Esophagus muscularis mucosa (tissue), 4 donors: ENCODE results near the gene UGDH. TPM values are rescaled to one million over a fixed set of nuclear protein-coding genes. Genes with fewer than 3 reads are reported as not detected.

Experiments
- DNase-seq: peaks from one replicate; pipeline ENCODE4 v3.0.0-alpha.2; 2017; ENCODE audit errors: extremely low spot score
- H3K27ac ChIP-seq, 4 donors: fragments of 200-600 bp; sonication (generic); replicated peaks in 1 of 4; 1 replicate in 3 of 4; 2 replicates in 1 of 4; pipeline ENCODE4 v1.5.1; 2016 to 2019; ENCODE audit warnings: mild to moderate bottlenecking in 1 of 4
- H3K27me3 ChIP-seq, 4 donors: fragments of 200-600 bp; sonication (generic); one replicate each; pipeline versions ENCODE4 v1.5.1 to v1.6.0; 2016 to 2019
- H3K36me3 ChIP-seq, 4 donors: fragments of 200-600 bp; sonication (generic); one replicate each; pipeline ENCODE4 v1.5.1; 2016 to 2019
- H3K4me1 ChIP-seq, 4 donors: fragments of 200-600 bp; sonication (generic); one replicate each; pipeline ENCODE4 v1.5.1; 2016 to 2019
- H3K4me3 ChIP-seq, 4 donors: fragments of 200-600 bp; sonication (generic); 1 replicate in 2 of 4; 2 replicates in 2 of 4; pipeline ENCODE4 v1.5.1; 2016 to 2019; ENCODE audit warnings: mild to moderate bottlenecking in 4 of 4, moderate library complexity in 1 of 4
- H3K9me3 ChIP-seq, 4 donors: fragments of 200-600 bp; sonication (generic); 1 replicate in 3 of 4; 2 replicates in 1 of 4; pipeline ENCODE4 v1.5.1; 2016 to 2019
- CTCF ChIP-seq, 3 experiments: fragments of 200-600 bp in 2 of 3; fragments of 450-650 bp in 1 of 3; sonication (generic) in 2 of 3; IDR thresholded peaks; one replicate each; pipeline ENCODE4 v1.5.1; 2017 to 2019; ENCODE audit warnings: antibody characterized with exemption in 3 of 3, mild to moderate bottlenecking in 2 of 3, moderate library complexity in 1 of 3
- EP300 ChIP-seq: sonication (generic); formaldehyde crosslinking; IDR thresholded peaks from one replicate; pipeline ENCODE4 v1.6.1; 2017; ENCODE audit warnings: antibody characterized with exemption
- POLR2A ChIP-seq: fragments of 450-650 bp; IDR thresholded peaks from one replicate; pipeline ENCODE4 v1.6.1; 2017; ENCODE audit warnings: antibody characterized with exemption, moderate library complexity, mild to moderate bottlenecking, low read depth
- POLR2AphosphoS5 ChIP-seq, 2 donors: sonication (generic); formaldehyde crosslinking; IDR thresholded peaks; one replicate each; pipeline ENCODE4 v1.6.1; 2017; ENCODE audit warnings: antibody characterized with exemption in 2 of 2
- WGBS: methylation state at CpG from one replicate; pipeline ENCODE4 v1.1.5; 2018; 5-methylcytosine and 5-hydroxymethylcytosine counted together
- intact Hi-C: fragments of 100-400 bp; cut with DNase I; formaldehyde crosslinking; loops from one replicate; pipeline ENCODE4 v1.15.1; 2023
- total RNA-seq, 4 donors: library from RNA; depleted of rRNA; stranded (reverse); fragments of >200 nt; gene quantifications; one replicate each; pipeline versions ENCODE4 v1.1.0 to v1.2.1, GENCODE V29; 2016

The UGDH gene
- total RNA-seq, 4 donors from 2014 or later = 36.4 to 180 (median 42.1) TPM

GRCh38 chr4:39456946-39457763 lies 70.1 kb downstream of the UGDH start:
- Histone ChIP-seq H3K27ac (peak overlapping the region; percentile 95 to 96 (median 96)), H3K4me3 (peak overlapping the region; percentile 70 to 86 (median 77)), H3K4me1 (peaks cover 24 to 50% (median 42%) of the 10 kb centered on the region in 4 donors), H3K36me3 (peaks cover 45 to 73% (median 56%) of the 10 kb centered on the region in 4 donors), H3K27me3 (no peaks in the 10 kb centered on the region), H3K9me3 (no peaks in the 10 kb centered on the region)
- 68% methylated on average over 10 of the region's 10 CpGs for WGBS
- intact Hi-C loops = loop anchor here (5.0 to 10.0 kb wide), 4 partner anchors 70 to 598 kb away; partner anchors contain the start of genes N4BP2, RFC1, SMIM14 and UGDH
- peak; percentile 1 for DNase-seq
- TF ChIP-seq CTCF (IDR thresholded peaks at IDR 0.05) (no peak), EP300 (no peak), POLR2A (no peak), POLR2AphosphoS5 (IDR thresholded peaks at IDR 0.05) (no peak)

- peaks cover 24 to 50% (median 44%) of the 10 kb centered on the region in 4 donors for H3K4me1 ChIP-seq
- no peaks in the 10 kb centered on the region for H3K27me3 ChIP-seq
- intact Hi-C loops = loop anchor here (5.0 to 10.0 kb wide), 4 partner anchors 72 to 599 kb away; partner anchors contain the start of genes N4BP2, RFC1, SMIM14 and UGDH
- H3K36me3 ChIP-seq = peaks cover 45 to 73% (median 65%) of the 10 kb centered on the region in 4 donors
- H3K4me3 ChIP-seq = no peak overlapping the region
- no peaks in the 10 kb centered on the region for H3K9me3 ChIP-seq
- TF ChIP-seq POLR2A (no peak), CTCF (IDR thresholded peaks at IDR 0.05) (no peak), POLR2AphosphoS5 (IDR thresholded peaks at IDR 0.05) (no peak)
- no peak for DNase-seq
- 89% methylated on average over 6 of the region's 6 CpGs for WGBS
- H3K27ac ChIP-seq = no peak overlapping the region
Measured at GRCh38 chr4:39455486-39455885, 71.8 kb downstream of the UGDH start.

GRCh38 chr4:39453738-39454137 lies 73.5 kb downstream of the UGDH start:
- WGBS = 78% methylated on average over 2 of the region's 2 CpGs
- TF ChIP-seq EP300 (no peak), POLR2A (no peak), POLR2AphosphoS5 (IDR thresholded peaks at IDR 0.05) (no peak)
- DNase-seq = no peak
- Histone ChIP-seq H3K9me3 (no peaks in the 10 kb centered on the region), H3K4me1 (peaks cover 17 to 39% (median 34%) of the 10 kb centered on the region in 4 donors), H3K27ac (no peak overlapping the region), H3K27me3 (no peaks in the 10 kb centered on the region), H3K4me3 (no peak overlapping the region), H3K36me3 (peaks cover 45 to 79% (median 68%) of the 10 kb centered on the region in 4 donors)
- intact Hi-C loops = loop anchor here (10.0 kb wide), 1 partner anchor 601 kb away; the partner anchor contains the start of gene N4BP2

GRCh38 chr4:39452860-39453587 lies 74.2 kb downstream of the UGDH start:
- intact Hi-C loops = loop anchor here (10.0 kb wide), 1 partner anchor 602 kb away; the partner anchor contains the start of gene N4BP2
- Histone ChIP-seq H3K27ac (no peak overlapping the region), H3K27me3 (no peaks in the 10 kb centered on the region), H3K4me3 (no peak overlapping the region), H3K4me1 (peaks cover 17 to 38% (median 33%) of the 10 kb centered on the region in 4 donors), H3K9me3 (no peaks in the 10 kb centered on the region), H3K36me3 (peaks cover 45 to 84% (median 70%) of the 10 kb centered on the region in 4 donors)
- 83% methylated on average over 11 of the region's 11 CpGs for WGBS
- DNase-seq = no peak
- TF ChIP-seq EP300 = no peak
- no peak for TF ChIP-seq POLR2AphosphoS5 (IDR thresholded peaks at IDR 0.05)
- no peak for TF ChIP-seq CTCF (IDR thresholded peaks at IDR 0.05)
- no peak for TF ChIP-seq POLR2A
